ENCODE data around the gene SLC4A8. TPM values are rescaled to one million over a fixed set of nuclear protein-coding genes. Genes with fewer than 3 reads are reported as not detected.
"Not testable (repeated sequence)": the region's sequence is repeated elsewhere in the genome, so short reads cannot be mapped to it uniquely, and the experiment has no call there.

The SLC4A8 gene
- total RNA-seq, 1 donor from 2014 or later, result 1.0 TPM

- Histone ChIP-seq H3K36me3 (ENCODE audit: control insufficient read depth, insufficient read depth, low read length) (no peaks in the 10 kb centered on the region), H3K27me3 (ENCODE audit: control insufficient read depth, insufficient read depth, low read length) (no peaks in the 10 kb centered on the region), H3K4me3 (ENCODE audit: low read depth, low read length) (no peak overlapping the region)
- no peak for DNase-seq (ENCODE audit: low read depth)
- TF ChIP-seq, protein P1, sequence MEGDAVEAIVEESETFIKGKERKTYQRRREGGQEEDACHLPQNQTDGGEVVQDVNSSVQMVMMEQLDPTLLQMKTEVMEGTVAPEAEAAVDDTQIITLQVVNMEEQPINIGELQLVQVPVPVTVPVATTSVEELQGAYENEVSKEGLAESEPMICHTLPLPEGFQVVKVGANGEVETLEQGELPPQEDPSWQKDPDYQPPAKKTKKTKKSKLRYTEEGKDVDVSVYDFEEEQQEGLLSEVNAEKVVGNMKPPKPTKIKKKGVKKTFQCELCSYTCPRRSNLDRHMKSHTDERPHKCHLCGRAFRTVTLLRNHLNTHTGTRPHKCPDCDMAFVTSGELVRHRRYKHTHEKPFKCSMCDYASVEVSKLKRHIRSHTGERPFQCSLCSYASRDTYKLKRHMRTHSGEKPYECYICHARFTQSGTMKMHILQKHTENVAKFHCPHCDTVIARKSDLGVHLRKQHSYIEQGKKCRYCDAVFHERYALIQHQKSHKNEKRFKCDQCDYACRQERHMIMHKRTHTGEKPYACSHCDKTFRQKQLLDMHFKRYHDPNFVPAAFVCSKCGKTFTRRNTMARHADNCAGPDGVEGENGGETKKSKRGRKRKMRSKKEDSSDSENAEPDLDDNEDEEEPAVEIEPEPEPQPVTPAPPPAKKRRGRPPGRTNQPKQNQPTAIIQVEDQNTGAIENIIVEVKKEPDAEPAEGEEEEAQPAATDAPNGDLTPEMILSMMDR (IDR thresholded peaks at IDR 0.05; ENCODE audit: insufficient read depth, low read length, poor library complexity, severe bottlenecking), result no peak
These were observed 87.8 kb downstream of the SLC4A8 start for GRCh38 chr12:51512438-51512837.

GRCh38 chr12:51515037-51515436, 90.4 kb downstream of the SLC4A8 start:
- not testable (repeated sequence) for H3K27me3 ChIP-seq (ENCODE audit: control insufficient read depth, insufficient read depth, low read length); DNase-seq (ENCODE audit: low read depth); H3K4me3 ChIP-seq (ENCODE audit: low read depth, low read length); H3K36me3 ChIP-seq (ENCODE audit: control insufficient read depth, insufficient read depth, low read length)

GRCh38 chr12:51517316-51517715, 92.7 kb downstream of the SLC4A8 start:
- TF ChIP-seq, protein P1 (IDR thresholded peaks at IDR 0.05; ENCODE audit: insufficient read depth, low read length, poor library complexity, severe bottlenecking), result no peak
- no peaks in the 10 kb centered on the region for H3K27me3 ChIP-seq (ENCODE audit: control insufficient read depth, insufficient read depth, low read length)
- H3K4me3 ChIP-seq (ENCODE audit: low read depth, low read length), result no peak overlapping the region
- DNase-seq (ENCODE audit: low read depth), result no peak
- no peaks in the 10 kb centered on the region for H3K36me3 ChIP-seq (ENCODE audit: control insufficient read depth, insufficient read depth, low read length)

DNA sequence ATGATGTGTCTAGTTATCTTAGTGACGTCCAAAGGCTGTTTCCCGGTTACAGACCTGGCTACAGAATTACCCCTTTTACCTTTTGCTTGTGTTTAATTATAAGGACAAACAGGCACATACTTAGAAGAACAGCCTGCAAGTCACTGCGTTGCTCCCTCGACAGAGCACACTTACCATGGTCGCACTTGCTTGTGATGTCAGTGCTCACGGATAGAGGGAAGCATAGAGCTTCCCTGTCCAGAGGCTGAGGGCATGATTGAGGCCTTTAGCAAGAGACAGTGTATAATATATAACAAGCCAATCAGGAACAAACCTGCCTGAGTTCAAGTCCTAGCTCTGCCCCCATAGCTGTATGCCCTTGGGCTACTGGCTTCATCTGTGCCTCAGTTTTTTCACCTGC, 93.2 kb downstream of the SLC4A8 start:
- Histone ChIP-seq H3K4me3 (ENCODE audit: low read depth, low read length) (no peak overlapping the region), H3K27me3 (ENCODE audit: control insufficient read depth, insufficient read depth, low read length) (no peaks in the 10 kb centered on the region), H3K36me3 (ENCODE audit: control insufficient read depth, insufficient read depth, low read length) (no peaks in the 10 kb centered on the region)
- no peak for DNase-seq (ENCODE audit: low read depth)
- TF ChIP-seq, protein P1 (IDR thresholded peaks at IDR 0.05; ENCODE audit: insufficient read depth, low read length, poor library complexity, severe bottlenecking), result no peak

GRCh38 chr12:51519755-51520154, 95.1 kb downstream of the SLC4A8 start:
- TF ChIP-seq, protein P1 (IDR thresholded peaks at IDR 0.05; ENCODE audit: insufficient read depth, low read length, poor library complexity, severe bottlenecking), result no peak
- H3K36me3 ChIP-seq (ENCODE audit: control insufficient read depth, insufficient read depth, low read length), result no peaks in the 10 kb centered on the region
- no peaks in the 10 kb centered on the region for H3K27me3 ChIP-seq (ENCODE audit: control insufficient read depth, insufficient read depth, low read length)
- DNase-seq (ENCODE audit: low read depth), result no peak
- no peak overlapping the region for H3K4me3 ChIP-seq (ENCODE audit: low read depth, low read length)

DNA sequence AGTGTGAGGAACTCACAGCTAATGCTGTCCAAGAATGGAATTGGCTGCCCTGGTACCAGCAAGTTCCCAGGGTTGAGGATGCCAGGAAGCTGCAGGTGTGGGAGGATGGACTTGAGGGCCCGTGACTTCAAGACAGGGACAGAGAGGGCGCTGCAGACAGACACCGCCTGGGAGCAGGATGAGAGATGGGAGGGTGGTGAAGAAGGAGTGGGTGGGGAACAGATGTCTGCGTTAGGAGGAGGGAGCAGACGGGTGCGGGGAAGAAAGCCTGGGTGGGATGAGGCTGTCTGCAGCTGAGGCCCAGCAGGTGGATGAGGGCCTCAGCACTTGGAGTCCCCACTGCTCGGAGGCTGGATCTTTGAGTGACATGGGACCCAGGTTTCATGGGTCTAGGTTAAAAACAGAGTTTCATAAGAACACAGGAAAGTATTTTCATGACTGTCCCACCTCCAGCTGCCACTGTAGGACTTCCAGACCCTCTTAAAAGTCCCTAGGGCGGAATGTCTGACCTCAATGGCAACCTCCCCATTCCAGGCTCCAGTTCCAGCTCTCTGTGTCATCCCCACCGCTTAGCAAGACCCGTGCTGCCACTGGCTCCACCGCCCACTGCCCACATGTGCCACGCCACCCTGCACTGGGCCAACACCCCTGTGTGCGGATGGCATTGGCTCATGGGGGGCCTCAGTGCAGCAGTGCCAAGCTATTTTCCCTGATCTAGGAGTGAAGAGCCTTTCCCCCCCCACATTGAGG, 96.1 kb downstream of the SLC4A8 start:
- no peaks in the 10 kb centered on the region for H3K27me3 ChIP-seq (ENCODE audit: control insufficient read depth, insufficient read depth, low read length)
- DNase-seq (ENCODE audit: low read depth), result no peak
- TF ChIP-seq, protein P1 (IDR thresholded peaks at IDR 0.05; ENCODE audit: insufficient read depth, low read length, poor library complexity, severe bottlenecking), result no peak
- no peak overlapping the region for H3K4me3 ChIP-seq (ENCODE audit: low read depth, low read length)
- H3K36me3 ChIP-seq (ENCODE audit: control insufficient read depth, insufficient read depth, low read length), result no peaks in the 10 kb centered on the region
